Measurements from ENCODE around the gene MTHFD1L.

DNA sequence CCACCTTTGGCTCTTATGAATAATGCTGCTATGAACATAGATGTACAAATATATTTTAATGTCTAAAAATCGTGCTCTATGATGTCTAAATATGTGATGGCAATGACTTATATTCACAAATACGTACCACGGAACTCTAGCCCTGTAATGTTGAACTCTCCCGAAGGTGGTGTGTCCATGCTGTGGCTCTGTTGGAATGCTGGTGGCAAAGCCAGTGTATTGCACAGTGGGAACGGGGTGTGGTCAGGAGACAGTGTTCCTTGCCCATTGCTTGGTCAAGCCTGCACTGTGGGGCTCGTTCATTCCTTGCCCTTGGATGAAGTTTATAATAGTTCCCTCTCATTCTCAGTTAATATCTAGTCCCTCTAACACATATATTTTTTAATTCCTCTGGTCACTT, 109.6 kb downstream of the MTHFD1L start:
- TF ChIP-seq, protein P1, sequence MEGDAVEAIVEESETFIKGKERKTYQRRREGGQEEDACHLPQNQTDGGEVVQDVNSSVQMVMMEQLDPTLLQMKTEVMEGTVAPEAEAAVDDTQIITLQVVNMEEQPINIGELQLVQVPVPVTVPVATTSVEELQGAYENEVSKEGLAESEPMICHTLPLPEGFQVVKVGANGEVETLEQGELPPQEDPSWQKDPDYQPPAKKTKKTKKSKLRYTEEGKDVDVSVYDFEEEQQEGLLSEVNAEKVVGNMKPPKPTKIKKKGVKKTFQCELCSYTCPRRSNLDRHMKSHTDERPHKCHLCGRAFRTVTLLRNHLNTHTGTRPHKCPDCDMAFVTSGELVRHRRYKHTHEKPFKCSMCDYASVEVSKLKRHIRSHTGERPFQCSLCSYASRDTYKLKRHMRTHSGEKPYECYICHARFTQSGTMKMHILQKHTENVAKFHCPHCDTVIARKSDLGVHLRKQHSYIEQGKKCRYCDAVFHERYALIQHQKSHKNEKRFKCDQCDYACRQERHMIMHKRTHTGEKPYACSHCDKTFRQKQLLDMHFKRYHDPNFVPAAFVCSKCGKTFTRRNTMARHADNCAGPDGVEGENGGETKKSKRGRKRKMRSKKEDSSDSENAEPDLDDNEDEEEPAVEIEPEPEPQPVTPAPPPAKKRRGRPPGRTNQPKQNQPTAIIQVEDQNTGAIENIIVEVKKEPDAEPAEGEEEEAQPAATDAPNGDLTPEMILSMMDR (conservative IDR thresholded peaks at IDR 0.05; ENCODE audit: low read depth, low read length): no peak
- TF ChIP-seq POLR2A (IDR thresholded peaks at IDR 0.05; ENCODE audit: low read depth, low read length) (no peak), MXI1 (IDR thresholded peaks at IDR 0.05; ENCODE audit: borderline replicate concordance, low read depth, low read length) (no peak), BHLHE40 (IDR thresholded peaks at IDR 0.05; ENCODE audit: low read depth, low read length) (no peak)
